ELR (cell line): ENCODE measurements around the gene PAK5.

Source experiments
- DNase-seq: peaks from one replicate; pipeline ENCODE4 v3.0.0-alpha.2; 2015; ENCODE audit warnings: low read depth

PAK5 gene

GRCh38 chr20:9574776-9575175, 264.1 kb downstream of the PAK5 start:
- DNase-seq = no peak

- no peak for DNase-seq
Observed at GRCh38 chr20:9574181-9574580, 264.7 kb downstream of the PAK5 start.

- no peak for DNase-seq
Observed at GRCh38 chr20:9573335-9574151, 265.3 kb downstream of the PAK5 start.

- DNase-seq = no peak
Observed at GRCh38 chr20:9572670-9573069, 266.2 kb downstream of the PAK5 start.

- DNase-seq = no peak
Observed at GRCh38 chr20:9571783-9572182, 267.1 kb downstream of the PAK5 start.

- no peak for DNase-seq
Observed at GRCh38 chr20:9570612-9571011, 268.3 kb downstream of the PAK5 start.

GRCh38 chr20:9566977-9567376, 271.9 kb downstream of the PAK5 start:
- DNase-seq = no peak

- no peak for DNase-seq
Observed at GRCh38 chr20:9565910-9566550, 272.8 kb downstream of the PAK5 start.

GRCh38 chr20:9557411-9557810, 281.5 kb downstream of the PAK5 start:
- DNase-seq = no peak

- peak; percentile 38 for DNase-seq
Observed at GRCh38 chr20:9555781-9556180, 283.1 kb downstream of the PAK5 start.

GRCh38 chr20:9551808-9552550, 286.9 kb downstream of the PAK5 start:
- peak; percentile 4 for DNase-seq

- DNase-seq = no peak
Observed at GRCh38 chr20:9550871-9551270, 288.0 kb downstream of the PAK5 start.

GRCh38 chr20:9550283-9550682, 288.6 kb downstream of the PAK5 start:
- DNase-seq = no peak

- DNase-seq = no peak
Observed at GRCh38 chr20:9543214-9543613, 295.7 kb downstream of the PAK5 start.

- DNase-seq = no peak
Observed at GRCh38 chr20:9535449-9535848, 303.4 kb downstream of the PAK5 start.

- DNase-seq = no peak
Observed at GRCh38 chr20:9534025-9534424, 304.9 kb downstream of the PAK5 start.

- DNase-seq = peak; percentile 6
Observed at GRCh38 chr20:9532069-9532838, 306.6 kb downstream of the PAK5 start.

- no peak for DNase-seq
Observed at GRCh38 chr20:9531581-9531980, 307.3 kb downstream of the PAK5 start.

- no peak for DNase-seq
Observed at GRCh38 chr20:9523636-9524035, 315.2 kb downstream of the PAK5 start.

- no peak for DNase-seq
Observed at GRCh38 chr20:9520086-9520485, 318.8 kb downstream of the PAK5 start.

GRCh38 chr20:9518576-9519175, 320.2 kb downstream of the PAK5 start:
- DNase-seq = no peak
